Astrocyte (in vitro differentiated cells and primary cell): ENCODE measurements around the gene CNTNAP2.

Experiments
- CTCF ChIP-seq: IDR thresholded peaks from 2 replicates; pipeline ENCODE4 v1.5.1; 2011; ENCODE audit warnings: low read depth, mild to moderate bottlenecking, inconsistent platforms, low read length, moderate library complexity; ENCODE audit not compliant: insufficient read depth
- EZH2 ChIP-seq: IDR thresholded peaks from 2 replicates; pipeline ENCODE4 v1.6.1; 2012; ENCODE audit warnings: mild to moderate bottlenecking, low read length, inconsistent platforms; ENCODE audit not compliant: insufficient read depth

GRCh38 chr7:147029953-147030352, 913.4 kb downstream of the CNTNAP2 start:
- no peak for TF ChIP-seq CTCF
- TF ChIP-seq EZH2: no peak
